Right cardiac atrium (tissue), 5 donors: ENCODE measurements around the gene DCTN2. TPM values are rescaled to one million over a fixed set of nuclear protein-coding genes. Genes with fewer than 3 reads are reported as not detected.
"Not testable (repeated sequence)": the region's sequence is repeated elsewhere in the genome, so short reads cannot be mapped to it uniquely, and the experiment has no call there.

ENCODE experiments used
- ATAC-seq, 2 donors: fragments of 200-7000 bp; cut with Tn5 transposase; one replicate each; pipeline versions ENCODE4 v1.8.0 to v1.9.1; 2020; ENCODE audit warnings: moderate library complexity in 2 of 2, mild to moderate bottlenecking in 1 of 2
- DNase-seq, 3 donors: peaks; one replicate each; pipeline ENCODE4 v3.0.0-alpha.2; 2020
- H3K27ac ChIP-seq: one replicate; pipeline ENCODE4 v1.5.1; 2013; ENCODE audit warnings: mild to moderate bottlenecking, low read length, control low read depth, moderate library complexity
- H3K27me3 ChIP-seq: one replicate; pipeline ENCODE4 v1.6.1; 2013; ENCODE audit not compliant: control insufficient read depth, insufficient read depth
- H3K4me1 ChIP-seq: one replicate; pipeline ENCODE4 v1.6.1; 2013; ENCODE audit warnings: low read length; ENCODE audit not compliant: control insufficient read depth, insufficient read depth
- H3K4me3 ChIP-seq: one replicate; pipeline ENCODE4 v1.5.1; 2013; ENCODE audit warnings: low read length, control low read depth
- H3K9me3 ChIP-seq: one replicate; pipeline ENCODE4 v1.6.1; 2013; ENCODE audit warnings: low read length; ENCODE audit not compliant: control insufficient read depth
- WGBS: extraction: QIAGEN DNeasy Blood & Tissue Kit; methylation state at CpG from one replicate; pipeline ENCODE4 v1.1.7; 2013; 5-methylcytosine and 5-hydroxymethylcytosine counted together
- intact Hi-C, 4 donors: fragments of 100-400 bp; cut with DNase I; formaldehyde crosslinking; loops; one replicate each; pipeline versions ENCODE4 v1.11.0 to v1.14.0; 2022 to 2023
- long read RNA-seq, 4 donors: library from polyadenylated mRNA; unstranded; transcript quantifications; one replicate each; pipeline ENCODE4 v2.0.0, GENCODE V29; 2020 to 2021
- polyA plus RNA-seq: library from polyadenylated mRNA; stranded (reverse); fragments of 200-250 nt; gene quantifications from one replicate; pipeline ENCODE4 v1.2.3, GENCODE V29; 2013
- total RNA-seq, 4 donors: library from RNA; stranded (reverse); fragmentation: NEBNext Ultra II Directional; extraction: Animal tissue kit (Norgen Biotek cat#: 25700); gene quantifications; one replicate each; pipeline ENCODE4 v1.2.1, GENCODE V29; 2021
- donor health status: healthy with polysubstance abuse.
- donor health status: DM: no; HTN: yes; CAD: no.
- donor health status: DM: no; HTN: no; CAD: no.
- donor health status: DM: no; HTN: yes; CAD: no; lungs with severe emphysema.
- donor health status: DM: yes; HTN: yes; CAD: no.

The DCTN2 gene
- total RNA-seq (10 to 100 TPM; 88.6 to 92.4 (median 89.5) TPM), polyA plus RNA-seq (99.2 TPM)
- long read RNA-seq, donor 1, transcript DCTN2-209 (14 exons, 2,061 nt), result major isoform, 182 of 273 reads
- long read RNA-seq, donor 1, partial matches to known transcripts, result 10 of 273 reads
- long read RNA-seq, donor 1, other reads (novel, unspliced or antisense), result 80 of 273 reads
- long read RNA-seq, donor 2, transcript DCTN2-209 (14 exons, 2,061 nt), result major isoform, 112 of 180 reads
- long read RNA-seq, donor 2, partial matches to known transcripts, result 3 of 180 reads
- long read RNA-seq, donor 2, other reads (novel, unspliced or antisense), result 65 of 180 reads
- long read RNA-seq, donor 3, transcript DCTN2-209 (14 exons, 2,061 nt), result major isoform, 505 of 736 reads
- long read RNA-seq, donor 3, partial matches to known transcripts, result 19 of 736 reads
- long read RNA-seq, donor 3, other reads (novel, unspliced or antisense), result 209 of 736 reads
- long read RNA-seq, donor 4, transcript DCTN2-209 (14 exons, 2,061 nt), result major isoform, 141 of 212 reads
- long read RNA-seq, donor 4, partial matches to known transcripts, result 1 of 212 reads
- long read RNA-seq, donor 4, other reads (novel, unspliced or antisense), result 69 of 212 reads

DNA sequence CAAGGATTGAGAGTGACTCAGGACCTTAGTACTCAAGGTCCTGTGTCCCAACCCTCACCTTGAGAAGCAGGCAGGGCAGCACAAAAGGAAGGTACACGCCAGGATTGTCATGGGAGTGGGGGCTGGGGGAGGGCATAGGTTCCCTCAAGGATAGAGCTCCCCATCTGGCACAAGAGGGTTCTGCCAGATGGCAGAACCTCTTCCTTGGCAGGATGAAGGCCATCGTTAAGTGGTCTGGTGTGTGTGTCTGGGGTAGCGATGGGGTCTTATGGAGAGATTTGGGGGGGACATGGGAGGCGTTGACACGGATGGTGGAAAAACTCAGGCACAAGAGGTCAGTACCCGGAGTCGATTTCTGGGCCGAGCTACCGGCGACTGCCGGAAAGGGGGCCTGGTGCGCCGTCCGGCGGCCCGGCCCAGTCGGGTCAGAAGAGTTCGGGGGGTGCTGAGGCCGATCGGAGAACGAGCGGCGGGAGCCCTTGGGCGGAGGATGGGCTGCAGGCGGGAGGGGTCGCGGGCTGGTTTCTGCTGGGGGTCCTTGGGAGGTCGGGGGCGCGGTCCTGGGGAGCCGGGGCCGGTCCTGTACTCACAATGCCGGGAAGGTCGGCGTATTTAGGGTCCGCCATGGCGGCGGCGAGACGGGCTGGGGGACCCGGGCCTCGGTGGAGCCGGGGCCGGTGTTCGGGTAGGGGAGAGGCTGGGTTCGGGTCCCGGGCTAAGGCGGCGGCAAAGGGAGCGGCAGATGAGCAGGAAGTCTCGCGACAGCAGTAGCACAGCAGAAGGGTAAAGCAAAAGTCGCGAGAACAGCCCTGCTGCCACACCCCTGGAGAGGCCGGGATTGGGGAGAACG lies at the start of gene DCTN2:
TSS of gene DCTN2 (minus strand) at position 755 of the 850 bp plus-strand sequence. CDS start at position 626, 129 bp downstream.
- Histone ChIP-seq H3K27ac (peak within 1 kb of the TSS; percentile 42), H3K27me3 (no peaks in the 10 kb centered on the region), H3K9me3 (no peaks in the 10 kb centered on the region), H3K4me3 (peak within 1 kb of the TSS; percentile 87), H3K4me1 (peaks cover 7% of the 10 kb centered on the region)
- peak; percentile 97 to 98 (median 97) for DNase-seq
- intact Hi-C loops, result no loop called here
- WGBS, result under 1% methylated on average over 56 of the region's 56 CpGs
- peak; percentile 98 for ATAC-seq

GRCh38 chr12:57593187-57593586 lies 46.2 kb upstream of the DCTN2 start:
- 87% methylated on average over 4 of the region's 4 CpGs for WGBS
- intact Hi-C loops, result no loop called here
- peaks cover 6% of the 10 kb centered on the region for H3K4me1 ChIP-seq
- no peaks in the 10 kb centered on the region for H3K9me3 ChIP-seq
- no peaks in the 10 kb centered on the region for H3K27me3 ChIP-seq
- ATAC-seq (no peak), DNase-seq (no peak)
- no peak overlapping the region for H3K4me3 ChIP-seq
- no peak overlapping the region for H3K27ac ChIP-seq

GRCh38 chr12:57592551-57593165 lies 45.7 kb upstream of the DCTN2 start:
- 83% methylated on average over 2 of the region's 2 CpGs for WGBS
- no peak for ATAC-seq
- DNase-seq, result no peak
- H3K4me3 ChIP-seq, result no peak overlapping the region
- peaks cover 6% of the 10 kb centered on the region for H3K4me1 ChIP-seq
- intact Hi-C loops, result no loop called here
- H3K27ac ChIP-seq, result no peak overlapping the region
- no peaks in the 10 kb centered on the region for H3K27me3 ChIP-seq
- no peaks in the 10 kb centered on the region for H3K9me3 ChIP-seq

DNA sequence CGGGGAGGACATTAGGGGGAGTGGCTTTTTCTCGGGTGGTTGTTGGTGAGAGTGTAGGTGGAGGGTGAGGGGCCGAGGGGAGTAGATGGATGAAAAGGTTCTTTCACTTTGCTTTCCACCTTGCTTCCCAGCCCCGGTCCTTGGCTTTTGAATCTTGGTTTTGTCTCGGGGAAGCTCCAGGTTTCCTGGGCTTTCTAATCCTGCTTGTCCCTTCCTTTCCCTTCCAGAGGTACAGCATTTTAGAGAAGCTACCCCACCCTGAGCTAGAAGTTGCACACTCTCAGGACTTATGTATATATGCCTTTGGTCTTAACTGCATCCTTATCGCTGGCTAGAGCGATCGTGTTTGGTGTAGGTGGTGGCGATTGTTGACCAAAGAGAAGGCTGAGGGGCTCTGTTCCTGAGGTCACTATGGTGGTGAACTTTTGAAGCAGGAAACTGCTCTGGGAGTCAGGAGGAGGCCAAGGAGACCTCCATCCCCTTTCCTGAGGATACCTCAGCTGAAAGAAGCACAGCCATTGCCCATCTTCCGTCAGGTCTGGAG lies 44.9 kb upstream of the DCTN2 start:
- ATAC-seq (no peak), DNase-seq (no peak)
- intact Hi-C loops, result no loop called here
- Histone ChIP-seq H3K27me3 (no peaks in the 10 kb centered on the region), H3K4me3 (peak overlapping the region; percentile 67), H3K27ac (no peak overlapping the region), H3K9me3 (no peaks in the 10 kb centered on the region), H3K4me1 (peaks cover 6% of the 10 kb centered on the region)
- 44% methylated on average over 10 of the region's 10 CpGs for WGBS

DNA sequence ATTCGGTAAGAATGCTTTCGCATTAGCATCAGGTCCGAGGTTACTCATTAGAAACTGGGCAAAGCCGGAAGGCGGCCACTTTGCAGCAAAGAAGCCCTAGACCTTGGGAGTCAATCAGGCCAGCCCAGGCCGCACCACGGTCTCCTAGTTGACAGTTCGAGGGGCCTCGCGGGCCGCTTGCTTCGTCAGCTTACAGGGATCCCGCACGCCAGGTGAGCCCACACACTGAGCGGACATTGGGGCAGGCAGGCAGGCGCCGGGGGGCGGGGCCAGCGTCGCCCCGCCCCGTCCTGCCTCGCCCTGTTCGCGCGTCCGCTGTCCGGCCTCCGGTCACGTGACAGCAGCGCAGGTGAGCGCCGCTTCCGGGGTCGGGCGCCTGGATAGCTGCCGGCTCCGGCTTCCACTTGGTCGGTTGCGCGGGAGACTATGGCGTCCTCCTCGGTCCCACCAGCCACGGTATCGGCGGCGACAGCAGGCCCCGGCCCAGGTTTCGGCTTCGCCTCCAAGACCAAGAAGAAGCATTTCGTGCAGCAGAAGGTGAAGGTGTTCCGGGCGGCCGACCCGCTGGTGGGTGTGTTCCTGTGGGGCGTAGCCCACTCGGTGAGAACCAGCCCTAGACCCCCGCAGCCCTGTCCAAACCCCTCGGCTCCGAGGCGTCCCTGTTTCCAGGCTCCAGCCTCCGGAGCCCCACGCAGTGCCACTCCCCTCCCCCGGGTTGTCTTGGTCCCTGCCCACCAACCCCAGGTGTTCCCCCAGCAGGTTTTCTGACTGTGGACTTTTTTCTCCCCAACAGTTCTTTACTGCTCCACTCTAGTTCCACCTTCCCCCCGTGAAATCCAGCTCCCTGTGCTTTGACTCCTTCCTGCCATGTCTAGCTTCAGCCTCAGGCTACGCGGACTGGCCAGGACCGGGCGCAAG lies 44.1 kb upstream of the DCTN2 start, which contains the start of gene PIP4K2C:
TSS of gene PIP4K2C (plus strand) at position 329 of the 918 bp plus-strand sequence. CDS start at position 427, 98 bp downstream.
- no peaks in the 10 kb centered on the region for H3K9me3 ChIP-seq
- peaks cover 6% of the 10 kb centered on the region for H3K4me1 ChIP-seq
- H3K27ac ChIP-seq, result peak within 1 kb of the TSS; percentile 40
- no peaks in the 10 kb centered on the region for H3K27me3 ChIP-seq
- intact Hi-C loops, result no loop called here
- H3K4me3 ChIP-seq, result peak within 1 kb of the TSS; percentile 67
- peak; percentile 77 to 92 (median 90) for DNase-seq
- peak; percentile 97 to 98 for ATAC-seq
- WGBS, result under 1% methylated on average over 69 of the region's 69 CpGs

DNA sequence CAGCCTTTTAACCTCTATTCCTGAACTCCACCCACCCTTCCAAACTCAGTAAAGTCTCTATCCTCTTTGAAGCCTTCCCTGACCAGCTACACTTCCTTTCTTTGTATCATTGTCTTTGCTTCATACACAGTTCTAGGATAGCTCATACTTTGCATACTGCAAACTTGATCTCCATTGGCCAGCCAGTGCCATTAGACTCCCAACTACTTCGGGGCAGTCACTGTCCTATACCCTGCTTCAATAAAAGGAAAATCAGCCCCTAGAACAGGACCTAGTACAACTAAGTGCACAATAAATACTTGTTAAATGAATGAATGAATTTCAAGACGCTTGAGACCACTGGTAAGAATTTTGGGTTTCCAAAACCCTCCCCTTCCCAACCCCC lies 43.5 kb upstream of the DCTN2 start:
- intact Hi-C loops, result no loop called here
- H3K9me3 ChIP-seq, result no peaks in the 10 kb centered on the region
- no peaks in the 10 kb centered on the region for H3K27me3 ChIP-seq
- DNase-seq (no peak), ATAC-seq (no peak)
- peak overlapping the region; percentile 67 for H3K4me3 ChIP-seq
- peaks cover 6% of the 10 kb centered on the region for H3K4me1 ChIP-seq
- 18% methylated on average over 2 of the region's 2 CpGs for WGBS
- H3K27ac ChIP-seq, result peak overlapping the region; percentile 19

- DNase-seq, ATAC-seq, intact Hi-C loops, H3K4me1 ChIP-seq, H3K4me3 ChIP-seq, H3K27me3 ChIP-seq, H3K9me3 ChIP-seq, H3K27ac ChIP-seq: not testable (repeated sequence)
- 89% methylated on average over 15 of the region's 15 CpGs for WGBS
Measured at GRCh38 chr12:57588951-57589610, 42.1 kb upstream of the DCTN2 start.

GRCh38 chr12:57586832-57587429 lies 39.9 kb upstream of the DCTN2 start:
- H3K4me3 ChIP-seq, result no peak overlapping the region
- no peaks in the 10 kb centered on the region for H3K9me3 ChIP-seq
- DNase-seq, result no peak
- 81% methylated on average over 3 of the region's 3 CpGs for WGBS
- peaks cover 4% of the 10 kb centered on the region for H3K4me1 ChIP-seq
- no peaks in the 10 kb centered on the region for H3K27me3 ChIP-seq
- ATAC-seq, result no peak
- H3K27ac ChIP-seq, result no peak overlapping the region
- intact Hi-C loops, result no loop called here

GRCh38 chr12:57586128-57586527 lies 39.1 kb upstream of the DCTN2 start:
- H3K27ac ChIP-seq, result no peak overlapping the region
- 87% methylated on average over 3 of the region's 3 CpGs for WGBS
- H3K27me3 ChIP-seq, result no peaks in the 10 kb centered on the region
- no peaks in the 10 kb centered on the region for H3K9me3 ChIP-seq
- intact Hi-C loops, result no loop called here
- ATAC-seq, result no peak
- H3K4me3 ChIP-seq, result no peak overlapping the region
- DNase-seq, result no peak
- H3K4me1 ChIP-seq, result peaks cover 3% of the 10 kb centered on the region
